Neural cell (in vitro differentiated cells): ENCODE measurements around the gene HK1. TPM values are rescaled to one million over a fixed set of nuclear protein-coding genes. Genes with fewer than 3 reads are reported as not detected.

Experiments
- H2AFZ ChIP-seq: fragments of 200-600, 300-800 bp; sonication (generic), shearing (Covaris generic); 2 replicates; pipeline ENCODE4 v1.6.0; 2014; ENCODE audit warnings: low read depth, mild to moderate bottlenecking, antibody characterized with exemption, low read length, moderate library complexity
- H3F3A ChIP-seq: fragments of 200-600 bp; shearing (Covaris generic); 2 replicates; pipeline ENCODE4 v1.6.1; 2016; ENCODE audit warnings: mild to moderate bottlenecking, moderate library complexity, mixed read lengths, antibody characterized with exemption, low read length; ENCODE audit not compliant: insufficient read depth, poor library complexity, severe bottlenecking
- H3K27ac ChIP-seq: fragments of 200-600, 300-800 bp; sonication (generic), shearing (Covaris generic); 2 replicates; pipeline ENCODE4 v1.5.1; 2014; ENCODE audit warnings: mild to moderate bottlenecking, low read length, moderate library complexity
- H3K27me3 ChIP-seq: fragments of 300-800, 200-600 bp; sonication (generic), shearing (Covaris generic); 2 replicates; pipeline ENCODE4 v1.6.0; 2014; ENCODE audit warnings: mild to moderate bottlenecking, low read depth, low read length, moderate library complexity; ENCODE audit not compliant: insufficient read depth
- H3K36me3 ChIP-seq: fragments of 300-800, 200-600 bp; sonication (generic), shearing (Covaris generic); 2 replicates; pipeline ENCODE4 v1.5.1; 2014; ENCODE audit warnings: mild to moderate bottlenecking, antibody characterized with exemption, low read length, moderate library complexity; ENCODE audit not compliant: insufficient read depth
- H3K4me2 ChIP-seq: fragments of 300-800, 200-600 bp; sonication (generic), shearing (Covaris generic); 2 replicates; pipeline ENCODE4 v1.6.0; 2014; ENCODE audit warnings: mild to moderate bottlenecking, low read length
- H3K4me3 ChIP-seq: fragments of 300-800, 200-600 bp; sonication (generic), shearing (Covaris generic); 2 replicates; pipeline ENCODE4 v1.5.1; 2014; ENCODE audit warnings: mild to moderate bottlenecking, low read length, moderate library complexity
- H3K79me2 ChIP-seq: fragments of 200-600 bp; shearing (Covaris generic); replicated peaks from 2 replicates; pipeline ENCODE4 v1.6.0; 2014; ENCODE audit warnings: mild to moderate bottlenecking, low read length, moderate library complexity; ENCODE audit not compliant: insufficient read depth
- H3K9ac ChIP-seq: fragments of 300-800, 200-600 bp; sonication (generic), shearing (Covaris generic); 2 replicates; pipeline ENCODE4 v1.6.1; 2016; ENCODE audit warnings: mild to moderate bottlenecking, low read length, mixed read lengths
- H3K9me2 ChIP-seq: fragments of 200-600 bp; shearing (Covaris generic); 2 replicates; pipeline ENCODE4 v1.6.1; 2016; ENCODE audit warnings: mild to moderate bottlenecking, low read length, mixed read lengths; ENCODE audit not compliant: insufficient read depth
- H3K9me3 ChIP-seq: fragments of 200-600, 300-800 bp; sonication (generic), shearing (Covaris generic); 2 replicates; pipeline ENCODE4 v1.6.1; 2016; ENCODE audit warnings: mild to moderate bottlenecking, mixed run types, low read length, moderate library complexity, mixed read lengths
- H4K20me1 ChIP-seq: fragments of 200-600 bp; shearing (Covaris generic); 2 replicates; pipeline ENCODE4 v1.6.1; 2016; ENCODE audit warnings: mild to moderate bottlenecking, mixed run types; ENCODE audit not compliant: insufficient read depth
- EP300 ChIP-seq: fragments of 450-650 bp; conservative IDR thresholded peaks from 2 replicates; pipeline ENCODE4 v1.6.1; 2014; ENCODE audit warnings: antibody characterized with exemption, mild to moderate bottlenecking, moderate library complexity; ENCODE audit not compliant: poor library complexity, severe bottlenecking
- EZH2 ChIP-seq: fragments of 200-600, 300-800 bp; shearing (Covaris generic), sonication (generic); IDR thresholded peaks from 2 replicates; pipeline ENCODE4 v1.6.1; 2014; ENCODE audit warnings: antibody characterized with exemption, low read length, borderline replicate concordance, mild to moderate bottlenecking; ENCODE audit not compliant: insufficient read depth, poor library complexity, severe bottlenecking
- MXI1 ChIP-seq: fragments of 450-650 bp; conservative IDR thresholded peaks from 2 replicates; pipeline ENCODE4 v1.6.1; 2014; ENCODE audit warnings: antibody characterized with exemption, mild to moderate bottlenecking; ENCODE audit not compliant: poor library complexity, severe bottlenecking
- POLR2AphosphoS5 ChIP-seq: IDR thresholded peaks from 2 replicates; pipeline ENCODE4 v1.6.1; 2012
- RAD21 ChIP-seq: fragments of 450-650 bp; conservative IDR thresholded peaks from 2 replicates; pipeline ENCODE4 v1.6.1; 2014; ENCODE audit warnings: antibody characterized with exemption, mild to moderate bottlenecking, moderate library complexity
- SMC3 ChIP-seq: fragments of 450-650 bp; conservative IDR thresholded peaks from 2 replicates; pipeline ENCODE4 v1.6.1; 2014; ENCODE audit warnings: antibody characterized with exemption, mild to moderate bottlenecking, moderate library complexity; ENCODE audit not compliant: poor library complexity
- TAF1 ChIP-seq: IDR thresholded peaks from 2 replicates; pipeline ENCODE4 v1.6.1; 2012; ENCODE audit warnings: low read depth
- polyA plus RNA-seq: library from polyadenylated mRNA; depleted of rRNA; stranded (reverse); fragments of >200 nt; gene quantifications from 2 replicates; pipeline ENCODE4 v1.2.3, GENCODE V29; 2014
- TF ChIP-seq, protein P1 (sequence below): IDR thresholded peaks from 2 replicates; pipeline ENCODE4 v1.6.1; 2012; ENCODE audit warnings: borderline replicate concordance
- TF ChIP-seq, protein P2 (sequence below): fragments of 450-650 bp; IDR thresholded peaks from 2 replicates; pipeline ENCODE4 v1.5.1; 2014; ENCODE audit warnings: antibody characterized with exemption, mild to moderate bottlenecking, moderate library complexity; ENCODE audit not compliant: poor library complexity, severe bottlenecking

HK1 gene
- polyA plus RNA-seq, 1 donor from 2014 or later: 60.5 TPM

DNA sequence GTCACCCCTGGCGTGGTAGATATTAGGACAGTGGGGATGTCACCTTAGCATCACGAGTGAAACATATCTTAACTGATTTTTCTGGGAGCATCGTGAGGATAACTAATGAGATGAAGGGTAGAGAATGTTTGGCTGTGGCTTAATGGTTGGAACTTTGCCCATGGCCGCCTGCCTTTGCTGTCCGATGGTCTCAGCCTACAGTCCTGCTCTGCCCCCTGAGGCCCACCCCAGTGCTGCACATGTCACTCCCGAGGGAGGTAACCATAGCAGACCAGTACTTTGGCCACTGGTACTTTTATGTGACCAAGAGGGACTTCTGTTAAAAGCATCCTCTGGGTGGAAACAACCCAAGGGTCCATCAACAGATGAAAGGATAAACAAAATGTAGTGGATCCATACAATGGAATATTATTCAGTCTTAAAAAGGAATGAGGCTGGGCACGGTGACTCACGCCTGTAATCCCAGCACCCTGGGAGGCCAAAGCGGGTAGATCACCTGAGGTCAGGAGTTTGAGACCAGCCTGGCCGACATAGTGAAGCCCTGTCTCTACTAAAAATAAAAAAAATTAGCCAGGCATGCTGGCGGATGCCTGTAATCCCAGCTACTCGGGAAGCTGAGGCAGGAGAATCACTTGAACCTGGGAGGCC lies 80.0 kb downstream of the HK1 start:
- Histone ChIP-seq H3K9me3 (no peaks in the 10 kb centered on the region), H3K79me2 (no peaks in the 10 kb centered on the region), H3K4me2 (no peak overlapping the region), H3K9me2 (no peaks in the 10 kb centered on the region), H3F3A (no peaks in the 10 kb centered on the region), H3K4me3 (no peak overlapping the region), H3K36me3 (no peaks in the 10 kb centered on the region), H3K27ac (no peak overlapping the region), H3K9ac (no peak overlapping the region), H4K20me1 (no peaks in the 10 kb centered on the region), H3K27me3 (no peaks in the 10 kb centered on the region), H2AFZ (no peak overlapping the region)
- no peak for TF ChIP-seq MXI1

DNA sequence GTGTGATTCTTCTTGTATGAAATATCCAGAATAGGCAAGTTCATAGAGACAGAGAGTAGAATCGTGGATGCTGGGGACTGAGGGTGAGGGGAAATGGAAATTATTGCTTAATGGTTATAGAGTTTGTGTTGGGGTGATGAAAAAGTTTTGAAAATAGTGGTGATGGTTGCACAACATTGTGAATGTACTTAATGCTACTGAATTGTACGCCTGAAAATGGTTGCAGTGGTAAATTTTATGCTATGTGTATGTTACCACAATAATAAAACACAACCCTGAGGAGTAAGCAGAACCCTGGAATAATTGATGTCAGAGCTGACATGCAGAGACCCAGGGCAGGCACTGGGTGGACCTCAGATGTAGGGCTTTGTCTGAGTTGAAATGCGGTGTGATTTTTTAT lies 80.9 kb downstream of the HK1 start:
- no peaks in the 10 kb centered on the region for H3K9me2 ChIP-seq
- no peaks in the 10 kb centered on the region for H4K20me1 ChIP-seq
- H3K4me3 ChIP-seq: no peak overlapping the region
- no peak overlapping the region for H3K4me2 ChIP-seq
- no peak for TF ChIP-seq EZH2
- TF ChIP-seq, protein P1, sequence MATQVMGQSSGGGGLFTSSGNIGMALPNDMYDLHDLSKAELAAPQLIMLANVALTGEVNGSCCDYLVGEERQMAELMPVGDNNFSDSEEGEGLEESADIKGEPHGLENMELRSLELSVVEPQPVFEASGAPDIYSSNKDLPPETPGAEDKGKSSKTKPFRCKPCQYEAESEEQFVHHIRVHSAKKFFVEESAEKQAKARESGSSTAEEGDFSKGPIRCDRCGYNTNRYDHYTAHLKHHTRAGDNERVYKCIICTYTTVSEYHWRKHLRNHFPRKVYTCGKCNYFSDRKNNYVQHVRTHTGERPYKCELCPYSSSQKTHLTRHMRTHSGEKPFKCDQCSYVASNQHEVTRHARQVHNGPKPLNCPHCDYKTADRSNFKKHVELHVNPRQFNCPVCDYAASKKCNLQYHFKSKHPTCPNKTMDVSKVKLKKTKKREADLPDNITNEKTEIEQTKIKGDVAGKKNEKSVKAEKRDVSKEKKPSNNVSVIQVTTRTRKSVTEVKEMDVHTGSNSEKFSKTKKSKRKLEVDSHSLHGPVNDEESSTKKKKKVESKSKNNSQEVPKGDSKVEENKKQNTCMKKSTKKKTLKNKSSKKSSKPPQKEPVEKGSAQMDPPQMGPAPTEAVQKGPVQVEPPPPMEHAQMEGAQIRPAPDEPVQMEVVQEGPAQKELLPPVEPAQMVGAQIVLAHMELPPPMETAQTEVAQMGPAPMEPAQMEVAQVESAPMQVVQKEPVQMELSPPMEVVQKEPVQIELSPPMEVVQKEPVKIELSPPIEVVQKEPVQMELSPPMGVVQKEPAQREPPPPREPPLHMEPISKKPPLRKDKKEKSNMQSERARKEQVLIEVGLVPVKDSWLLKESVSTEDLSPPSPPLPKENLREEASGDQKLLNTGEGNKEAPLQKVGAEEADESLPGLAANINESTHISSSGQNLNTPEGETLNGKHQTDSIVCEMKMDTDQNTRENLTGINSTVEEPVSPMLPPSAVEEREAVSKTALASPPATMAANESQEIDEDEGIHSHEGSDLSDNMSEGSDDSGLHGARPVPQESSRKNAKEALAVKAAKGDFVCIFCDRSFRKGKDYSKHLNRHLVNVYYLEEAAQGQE: no peak
- no peak for TF ChIP-seq POLR2AphosphoS5
- no peak for TF ChIP-seq EP300
- TF ChIP-seq TAF1: no peak
- TF ChIP-seq MXI1: no peak
- TF ChIP-seq RAD21: no peak
- no peaks in the 10 kb centered on the region for H3K9me3 ChIP-seq
- H3K27me3 ChIP-seq: no peaks in the 10 kb centered on the region
- no peak overlapping the region for H2AFZ ChIP-seq
- H3K79me2 ChIP-seq: no peaks in the 10 kb centered on the region
- no peaks in the 10 kb centered on the region for H3F3A ChIP-seq
- H3K36me3 ChIP-seq: no peaks in the 10 kb centered on the region
- H3K9ac ChIP-seq: no peak overlapping the region
- H3K27ac ChIP-seq: no peak overlapping the region

DNA sequence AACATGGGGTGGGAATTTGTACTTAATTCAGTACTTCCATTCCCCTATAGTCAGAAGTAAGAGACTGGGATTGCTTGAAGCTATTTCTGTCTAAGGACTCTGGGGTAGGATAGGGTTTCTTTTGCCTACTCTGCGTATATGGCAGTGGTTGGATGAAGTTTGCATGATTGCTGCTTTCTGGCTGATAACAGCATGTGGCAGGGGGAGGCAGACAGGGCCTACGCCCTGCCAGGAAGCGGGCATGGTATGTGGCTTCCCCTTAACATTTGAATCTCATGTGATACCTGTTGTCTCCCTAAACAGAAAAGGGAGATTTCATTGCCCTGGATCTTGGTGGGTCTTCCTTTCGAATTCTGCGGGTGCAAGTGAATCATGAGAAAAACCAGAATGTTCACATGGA lies 81.3 kb downstream of the HK1 start:
- Histone ChIP-seq H3K79me2 (no peaks in the 10 kb centered on the region), H3K4me2 (no peak overlapping the region), H3K4me3 (no peak overlapping the region), H3K9me2 (no peaks in the 10 kb centered on the region), H2AFZ (no peak overlapping the region), H4K20me1 (no peaks in the 10 kb centered on the region), H3K27ac (no peak overlapping the region), H3K27me3 (no peaks in the 10 kb centered on the region), H3K9ac (no peak overlapping the region), H3K36me3 (no peaks in the 10 kb centered on the region), H3F3A (no peaks in the 10 kb centered on the region), H3K9me3 (no peaks in the 10 kb centered on the region)
- TF ChIP-seq TAF1 (no peak), EZH2 (no peak), EP300 (no peak), POLR2AphosphoS5 (no peak), RAD21 (no peak), MXI1 (no peak), SMC3 (no peak)
- TF ChIP-seq, protein P1: no peak
- TF ChIP-seq, protein P2, sequence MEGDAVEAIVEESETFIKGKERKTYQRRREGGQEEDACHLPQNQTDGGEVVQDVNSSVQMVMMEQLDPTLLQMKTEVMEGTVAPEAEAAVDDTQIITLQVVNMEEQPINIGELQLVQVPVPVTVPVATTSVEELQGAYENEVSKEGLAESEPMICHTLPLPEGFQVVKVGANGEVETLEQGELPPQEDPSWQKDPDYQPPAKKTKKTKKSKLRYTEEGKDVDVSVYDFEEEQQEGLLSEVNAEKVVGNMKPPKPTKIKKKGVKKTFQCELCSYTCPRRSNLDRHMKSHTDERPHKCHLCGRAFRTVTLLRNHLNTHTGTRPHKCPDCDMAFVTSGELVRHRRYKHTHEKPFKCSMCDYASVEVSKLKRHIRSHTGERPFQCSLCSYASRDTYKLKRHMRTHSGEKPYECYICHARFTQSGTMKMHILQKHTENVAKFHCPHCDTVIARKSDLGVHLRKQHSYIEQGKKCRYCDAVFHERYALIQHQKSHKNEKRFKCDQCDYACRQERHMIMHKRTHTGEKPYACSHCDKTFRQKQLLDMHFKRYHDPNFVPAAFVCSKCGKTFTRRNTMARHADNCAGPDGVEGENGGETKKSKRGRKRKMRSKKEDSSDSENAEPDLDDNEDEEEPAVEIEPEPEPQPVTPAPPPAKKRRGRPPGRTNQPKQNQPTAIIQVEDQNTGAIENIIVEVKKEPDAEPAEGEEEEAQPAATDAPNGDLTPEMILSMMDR: no peak
